HG02840 (cell line): ENCODE data around the gene TARM1.

Source experiments
- ATAC-seq: cut with Tn5 transposase; IDR thresholded peaks from one replicate; pipeline ENCODE4 v1.9.1; 2021; ENCODE audit warnings: mild to moderate bottlenecking, moderate library complexity, moderate number of reproducible peaks; ENCODE audit not compliant: unreplicated experiment, low FRiP score

TARM1 gene

DNA sequence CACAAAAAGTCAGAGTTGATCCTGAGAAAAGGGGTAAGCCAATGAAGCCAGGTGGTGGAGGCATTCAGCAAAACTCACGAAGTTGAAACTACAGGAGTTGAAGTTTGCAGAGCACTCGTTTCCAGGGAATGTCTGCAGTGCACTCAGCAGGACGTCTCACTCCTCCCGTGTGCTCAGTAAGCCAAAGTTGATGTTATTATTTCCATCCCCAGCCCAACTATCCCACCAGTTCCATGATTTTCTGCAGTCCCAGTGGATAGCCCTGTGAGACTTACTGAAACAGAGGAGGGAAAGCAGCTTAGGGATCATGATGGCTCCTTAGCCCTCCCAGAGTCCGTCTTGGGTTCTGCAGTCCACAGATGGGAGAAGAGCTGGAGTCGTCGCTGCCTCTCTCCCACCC is at the start of gene TARM1:
Gene TARM1 (minus strand): TSS at position 334 of the 400 bp plus-strand sequence. CDS start 25 bp downstream, at position 309.
- ATAC-seq: no peak

DNA sequence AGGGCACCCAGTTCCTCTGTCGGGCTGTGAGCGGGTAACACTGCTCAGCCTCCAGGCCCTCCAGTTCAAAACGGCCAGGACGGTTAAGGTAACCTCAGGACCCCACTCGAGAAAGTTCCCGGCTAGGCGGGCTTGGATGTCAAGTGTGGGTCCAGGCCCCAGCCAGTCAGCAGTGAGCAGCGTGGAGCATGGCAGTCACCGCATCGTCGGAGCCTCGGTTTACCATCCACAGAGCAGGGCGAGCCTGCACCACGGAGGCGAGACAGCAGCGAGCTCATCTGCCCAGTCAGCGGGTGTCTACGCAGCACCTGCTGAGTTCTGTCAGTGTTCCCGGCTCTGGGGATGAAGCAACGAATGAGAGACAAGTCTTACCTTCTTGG is 48.4 kb upstream of the TARM1 start:
- no peak for ATAC-seq

DNA sequence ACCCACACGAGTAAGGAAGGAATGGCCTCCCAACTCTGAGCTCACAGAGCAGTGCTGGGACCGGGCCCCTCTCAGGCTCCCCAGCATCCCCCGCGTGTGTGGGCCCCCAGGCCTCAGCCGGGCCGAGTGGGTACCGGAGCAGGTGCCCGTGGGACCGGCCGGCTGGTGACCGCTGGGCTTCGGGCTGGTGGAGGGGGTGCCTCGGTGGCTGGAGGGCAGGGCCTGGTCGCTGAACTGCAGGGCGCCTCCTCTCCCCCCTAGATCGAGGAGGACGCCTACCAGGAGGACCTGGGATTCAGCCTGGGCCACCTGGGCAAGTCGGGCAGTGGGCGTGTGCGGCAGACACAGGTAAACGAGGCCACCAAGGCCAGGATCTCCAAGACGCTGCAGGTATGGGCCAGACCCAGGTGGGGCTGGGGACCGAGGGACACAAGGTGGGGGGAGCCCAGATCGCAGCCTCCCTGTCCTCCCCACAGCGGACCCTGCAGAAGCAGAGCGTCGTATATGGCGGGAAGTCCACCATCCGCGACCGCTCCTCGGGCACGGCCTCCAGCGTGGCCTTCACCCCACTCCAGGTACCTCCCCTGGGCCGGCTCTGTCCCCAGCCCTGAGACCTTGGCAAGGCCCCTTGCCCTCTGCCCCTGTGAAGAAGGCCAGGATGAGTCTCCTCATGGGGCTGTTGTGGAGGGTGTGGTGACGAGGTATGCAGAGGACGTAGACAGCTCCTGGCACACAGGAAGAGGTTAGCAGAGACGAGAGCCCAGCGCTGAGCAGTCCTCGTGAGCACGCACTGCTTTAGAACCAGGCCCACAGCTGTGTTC is 47.8 kb upstream of the TARM1 start:
- no peak for ATAC-seq

DNA sequence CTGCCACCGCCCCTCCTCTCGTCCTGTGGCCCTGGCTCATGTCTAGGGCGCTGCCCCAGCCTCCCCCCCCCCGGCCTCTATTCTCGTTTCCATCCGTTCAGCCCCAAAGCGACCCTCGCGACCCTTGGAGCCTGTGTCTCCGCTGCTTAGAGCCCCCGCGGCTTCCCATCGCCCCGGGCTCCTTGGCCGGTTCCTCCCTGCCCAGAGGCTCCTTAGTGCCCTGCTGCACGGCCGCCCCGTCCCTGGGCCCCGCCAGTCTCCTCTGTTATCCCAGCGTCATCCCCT is 47.2 kb upstream of the TARM1 start:
- ATAC-seq: no peak

DNA sequence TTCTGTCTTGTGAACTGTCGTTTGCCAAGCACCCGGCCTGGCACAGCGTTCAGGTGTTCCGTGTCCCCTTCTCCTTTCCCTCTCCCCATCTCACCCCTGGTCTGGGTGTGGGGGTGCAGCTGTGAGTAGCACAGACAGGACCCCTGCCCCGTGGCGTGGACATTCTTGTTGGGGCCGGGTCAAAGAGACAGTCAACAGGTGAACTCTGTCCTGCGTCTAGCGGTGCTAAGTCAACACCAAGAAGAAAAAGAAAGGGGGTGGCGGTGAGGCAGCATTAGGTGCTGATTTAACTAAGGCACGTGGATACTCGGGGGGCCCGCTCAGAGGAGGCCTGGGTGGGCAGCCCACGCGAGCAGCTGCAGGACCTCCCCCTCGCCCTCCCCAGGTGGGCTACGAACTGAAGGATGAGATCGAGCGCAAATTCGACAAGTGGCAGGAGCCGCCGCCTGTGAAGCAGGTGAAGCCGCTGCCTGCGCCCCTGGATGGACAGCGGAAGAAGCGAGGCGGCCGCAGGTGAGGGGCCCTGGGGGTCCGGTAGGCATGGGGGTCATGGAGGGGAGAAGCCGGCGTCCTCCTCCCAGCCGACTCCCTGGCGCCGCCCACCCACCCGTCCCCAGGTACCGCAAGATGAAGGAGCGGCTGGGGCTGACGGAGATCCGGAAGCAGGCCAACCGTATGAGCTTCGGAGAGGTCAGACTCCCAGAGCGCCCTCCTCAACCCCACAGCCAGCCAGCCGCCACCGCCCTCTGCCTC is 46.7 kb upstream of the TARM1 start:
- ATAC-seq: no peak

DNA sequence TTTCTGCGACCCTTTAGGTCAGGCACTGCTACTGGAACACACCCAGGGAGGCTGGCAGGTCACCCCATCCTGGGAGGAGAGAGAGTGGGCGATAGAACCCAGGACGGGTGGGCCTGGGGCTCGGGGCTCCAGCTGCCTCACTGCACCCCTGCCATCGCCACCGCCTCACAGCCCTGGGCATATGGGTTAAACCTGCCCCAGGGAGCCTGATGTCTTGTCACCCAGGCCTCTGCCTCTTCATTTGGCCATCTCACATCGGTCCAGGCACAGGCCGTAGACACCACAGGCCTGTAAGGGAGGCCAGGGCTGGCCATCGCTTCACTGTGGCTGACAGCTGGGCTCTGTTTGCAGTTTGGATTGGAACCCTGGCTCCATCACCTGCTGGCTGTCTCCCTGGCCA is 44.5 kb upstream of the TARM1 start:
- ATAC-seq: no peak

DNA sequence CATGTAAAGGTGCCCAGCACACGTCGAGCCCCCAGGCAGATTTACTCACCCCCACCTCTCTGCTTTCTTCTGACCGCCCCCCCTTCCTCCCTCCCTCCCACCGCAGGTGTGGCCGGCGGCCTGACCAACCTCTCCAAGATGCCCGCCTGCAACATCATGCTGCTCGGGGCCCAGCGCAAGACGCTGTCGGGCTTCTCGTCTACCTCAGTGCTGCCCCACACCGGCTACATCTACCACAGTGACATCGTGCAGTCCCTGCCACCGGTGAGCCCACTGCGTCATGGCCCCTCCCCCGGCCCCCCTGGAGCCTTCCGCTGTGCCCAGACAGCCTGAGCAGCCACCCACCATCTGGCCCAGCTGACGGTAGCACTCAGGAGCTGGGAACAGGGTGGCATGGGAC is 43.2 kb upstream of the TARM1 start:
- no peak for ATAC-seq

DNA sequence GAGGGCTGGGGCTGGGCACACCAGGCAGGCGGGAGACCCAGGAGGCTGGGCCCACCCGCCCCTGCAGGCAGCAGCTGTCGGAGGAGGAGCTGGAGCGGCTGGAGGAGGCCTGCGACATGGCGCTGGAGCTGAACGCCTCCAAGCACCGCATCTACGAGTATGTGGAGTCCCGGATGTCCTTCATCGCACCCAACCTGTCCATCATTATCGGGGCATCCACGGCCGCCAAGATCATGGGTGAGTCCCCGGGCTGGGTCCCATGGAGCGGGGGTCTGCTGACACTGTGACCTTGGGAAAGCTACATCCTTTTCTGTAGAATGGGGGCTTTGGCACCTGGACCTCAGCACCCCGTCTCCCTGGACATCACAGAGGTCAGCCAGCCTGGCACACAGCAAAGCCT is 42.5 kb upstream of the TARM1 start:
- no peak for ATAC-seq

DNA sequence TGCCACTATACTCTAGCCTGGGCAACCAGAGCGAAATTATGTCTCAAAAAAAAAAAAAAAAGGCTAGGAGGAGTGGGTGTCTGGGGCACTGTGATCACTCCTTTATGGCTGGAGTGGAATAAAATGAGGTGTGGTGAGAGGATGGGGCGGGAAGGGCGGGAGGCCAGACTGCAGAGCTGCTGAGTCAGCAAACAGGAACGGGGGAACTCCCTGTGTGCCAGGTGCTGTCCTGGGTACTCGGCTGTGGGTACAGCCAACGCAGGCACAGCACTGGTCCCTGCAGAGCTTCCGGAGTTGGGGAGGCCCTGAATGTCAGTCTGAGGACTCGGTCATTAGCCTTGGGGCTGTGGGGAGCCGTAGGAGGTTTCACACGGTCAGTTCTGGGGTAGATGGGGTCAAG is 40.1 kb upstream of the TARM1 start:
- no peak for ATAC-seq

DNA sequence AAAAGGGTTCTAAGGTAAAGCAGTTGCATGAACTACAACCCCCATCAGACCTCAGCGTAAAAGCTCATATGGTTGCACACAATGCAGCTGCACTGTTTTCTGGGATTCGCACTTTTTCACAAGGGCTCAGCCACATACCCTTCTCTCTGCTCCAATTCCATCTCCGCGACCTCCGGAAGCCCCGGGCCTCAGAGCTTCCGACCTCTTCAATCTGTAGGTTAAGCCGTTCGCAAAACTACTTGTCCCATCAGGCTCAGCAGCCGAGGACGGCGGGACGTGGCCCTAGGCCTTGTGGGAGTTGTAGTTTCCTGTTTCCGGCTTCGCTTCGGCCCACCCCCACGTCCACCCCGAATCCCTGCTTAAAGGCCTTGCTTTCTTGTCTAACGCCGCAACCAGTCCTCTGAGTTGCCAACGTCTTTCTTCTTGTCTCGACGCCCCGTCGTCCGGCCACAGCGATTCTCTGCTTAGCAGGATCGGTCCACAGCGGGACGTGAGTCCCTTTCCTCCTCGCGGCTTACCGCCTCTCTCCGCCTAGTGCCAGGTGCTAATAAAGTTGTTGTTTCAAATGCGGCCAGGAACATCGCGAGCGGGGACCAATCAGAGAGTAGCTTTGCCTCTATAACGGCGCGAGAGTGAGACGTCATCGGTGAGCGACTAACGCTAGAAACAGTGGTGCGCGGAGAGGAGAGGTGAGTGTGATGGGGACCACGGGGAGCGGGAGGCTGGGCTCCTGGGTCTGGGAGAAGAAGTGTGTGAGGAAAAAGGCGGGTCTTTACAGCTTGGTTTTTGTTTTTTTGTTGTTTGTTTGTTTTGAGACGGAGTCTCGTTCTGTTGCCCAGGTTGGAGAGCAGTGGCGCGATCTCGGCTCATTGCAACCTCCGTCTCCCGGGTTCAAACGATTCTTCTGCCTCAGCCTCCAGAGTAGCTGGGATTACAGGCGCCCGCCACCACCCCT is 34.2 kb upstream of the TARM1 start, which contains the start of the genes PRPF31 and TFPT:
Gene PRPF31 (plus strand): TSS at position 646 of the 955 bp plus-strand sequence. CDS start 2,525 bp downstream, outside the sequence.
Gene TFPT (minus strand): TSS at position 549 of the 955 bp plus-strand sequence. CDS start 388 bp downstream, at position 161.
- ATAC-seq: peak; percentile 82

DNA sequence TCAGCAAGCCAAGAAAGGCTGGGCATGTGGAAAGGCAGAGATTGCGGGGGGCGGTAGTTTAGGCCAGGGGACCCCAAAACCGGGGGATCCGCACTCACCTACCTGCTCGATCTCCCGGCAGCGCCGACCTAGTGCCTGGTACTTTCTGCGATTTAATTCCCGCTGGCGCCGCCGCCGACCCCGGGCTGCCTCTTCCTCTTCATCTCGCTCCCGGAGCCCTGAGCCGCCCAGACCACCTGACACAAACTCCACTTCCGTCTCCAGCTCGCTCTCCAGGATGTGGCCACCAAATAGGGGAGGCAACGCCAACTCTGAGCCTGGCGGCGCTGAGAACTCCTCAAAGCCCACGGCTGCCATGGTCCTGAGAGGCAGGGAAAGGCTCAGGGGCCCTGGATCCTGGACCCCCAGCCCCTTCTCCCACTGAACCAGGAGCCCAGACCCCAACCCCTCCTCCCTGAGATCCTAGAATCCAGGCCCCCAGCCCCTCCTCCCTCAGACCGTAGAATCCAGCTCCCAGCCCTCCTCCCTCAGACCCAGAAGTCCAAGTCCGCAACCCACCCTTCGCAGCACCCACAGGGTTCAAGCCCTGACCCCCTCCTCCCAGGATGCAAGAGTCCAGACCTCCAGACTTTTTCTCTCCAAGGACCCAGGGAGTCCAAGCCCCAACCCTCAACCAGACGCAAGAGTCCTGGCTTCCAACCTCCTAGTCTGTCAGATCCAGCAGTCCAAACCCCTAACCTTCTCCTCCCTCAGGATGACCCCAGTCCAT is 33.4 kb upstream of the TARM1 start:
- ATAC-seq: no peak

DNA sequence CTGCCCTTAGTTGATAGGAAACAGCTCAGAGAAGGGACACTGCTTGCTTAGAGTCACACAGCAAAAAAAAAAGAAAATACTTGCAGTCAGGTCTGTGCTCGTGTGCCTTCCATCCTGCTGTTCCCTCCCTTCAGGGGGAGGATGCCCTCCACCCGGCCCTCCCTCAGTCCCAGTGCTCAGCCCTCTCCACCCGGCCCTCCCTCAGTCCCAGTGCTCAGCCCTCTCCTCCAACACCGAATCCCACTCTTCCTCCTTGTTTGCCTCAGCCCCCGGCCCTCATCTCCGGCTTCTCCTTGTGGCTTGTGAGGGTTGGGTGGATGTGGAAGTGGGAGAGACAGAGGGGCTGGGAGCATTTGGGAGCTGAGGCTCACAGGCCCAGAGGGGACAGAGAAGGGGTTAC is 28.5 kb upstream of the TARM1 start:
- no peak for ATAC-seq

DNA sequence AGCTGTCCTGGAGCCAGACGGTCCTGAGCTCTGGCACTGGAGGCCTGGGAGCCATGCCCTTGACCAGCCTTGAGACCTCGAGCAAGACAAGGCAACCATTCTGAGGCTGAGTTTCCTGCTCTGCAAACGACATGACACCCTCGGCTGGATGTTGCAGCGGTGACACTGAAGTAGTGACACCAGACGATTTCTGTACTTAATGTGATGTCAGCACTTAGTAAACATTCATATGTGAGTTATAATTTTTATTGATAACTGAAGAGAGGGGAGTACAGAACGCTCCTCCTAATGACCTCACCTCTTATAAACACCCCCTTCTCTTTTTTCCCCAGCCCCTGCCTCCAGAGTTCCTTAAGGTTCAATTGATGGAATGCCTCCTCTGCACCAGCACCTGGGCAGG is 27.3 kb upstream of the TARM1 start:
- no peak for ATAC-seq

DNA sequence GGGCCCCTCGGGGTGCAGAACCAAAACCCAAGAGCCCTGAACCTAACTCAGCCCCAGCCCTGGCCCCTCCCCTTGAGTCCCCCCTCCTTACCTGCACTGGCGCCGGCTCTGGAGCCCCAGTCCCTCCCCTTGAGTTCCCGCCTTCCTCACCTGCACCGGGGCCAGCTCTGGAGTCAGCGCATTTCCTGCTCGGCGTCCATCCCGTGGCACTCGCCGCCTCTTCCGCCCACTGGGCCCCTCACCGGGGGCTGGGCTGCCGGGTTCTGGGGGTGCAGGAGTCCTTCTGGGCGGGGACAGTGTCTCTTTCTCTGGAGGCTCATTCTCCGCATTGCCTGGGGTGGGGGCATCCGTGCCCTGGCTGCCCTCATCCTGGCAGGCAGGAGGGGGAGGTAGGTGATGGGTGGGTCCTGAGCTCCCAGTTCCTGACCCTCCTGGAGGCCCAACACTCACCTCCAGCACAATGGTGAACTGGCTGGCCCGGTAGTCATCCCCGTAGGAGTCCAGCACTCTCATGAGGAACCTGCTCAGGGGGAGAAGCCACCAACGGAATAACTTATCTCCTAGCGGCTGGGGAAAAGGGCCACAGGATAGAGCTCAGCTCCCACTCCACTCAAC is 26.8 kb upstream of the TARM1 start:
- no peak for ATAC-seq

DNA sequence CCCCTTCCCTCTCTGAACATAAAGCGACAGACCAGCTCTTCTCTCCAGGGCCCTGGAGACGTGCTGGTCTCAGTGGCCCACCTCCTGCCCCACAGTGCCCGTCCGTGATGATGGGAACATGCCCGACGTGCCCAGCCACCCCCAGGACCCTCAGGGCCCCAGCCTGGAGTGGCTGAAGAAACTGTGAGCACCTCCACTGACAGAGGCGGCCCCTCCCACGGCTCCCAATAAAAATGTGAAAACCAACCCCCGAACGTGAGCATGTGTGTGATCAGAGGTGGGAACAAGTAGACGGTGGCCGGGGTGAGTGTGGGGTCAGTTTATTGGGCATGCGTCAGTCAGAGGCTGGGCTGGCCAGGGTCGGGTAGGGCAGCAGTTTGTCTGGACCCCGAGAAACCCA is 25.6 kb upstream of the TARM1 start:
- no peak for ATAC-seq

DNA sequence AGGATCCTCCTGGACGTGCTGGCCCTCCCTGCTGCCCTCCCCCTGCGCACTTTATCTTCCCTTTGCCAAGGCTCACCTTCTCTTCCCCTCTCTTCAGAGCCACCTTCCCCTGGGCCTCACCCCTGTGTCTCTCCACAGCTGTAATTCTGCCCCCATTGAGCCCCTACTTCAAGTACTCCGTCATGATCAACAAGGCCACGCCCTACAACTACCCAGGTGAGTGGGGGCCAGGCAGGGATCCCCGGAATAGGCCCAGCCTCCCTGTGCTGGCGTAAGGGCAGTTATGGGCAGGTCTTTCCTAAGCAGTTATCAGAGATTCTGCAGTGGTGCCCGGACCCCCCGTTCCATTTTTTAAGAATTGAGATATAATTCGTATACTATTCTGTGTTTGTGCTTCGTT is 24.6 kb upstream of the TARM1 start:
- ATAC-seq: no peak

DNA sequence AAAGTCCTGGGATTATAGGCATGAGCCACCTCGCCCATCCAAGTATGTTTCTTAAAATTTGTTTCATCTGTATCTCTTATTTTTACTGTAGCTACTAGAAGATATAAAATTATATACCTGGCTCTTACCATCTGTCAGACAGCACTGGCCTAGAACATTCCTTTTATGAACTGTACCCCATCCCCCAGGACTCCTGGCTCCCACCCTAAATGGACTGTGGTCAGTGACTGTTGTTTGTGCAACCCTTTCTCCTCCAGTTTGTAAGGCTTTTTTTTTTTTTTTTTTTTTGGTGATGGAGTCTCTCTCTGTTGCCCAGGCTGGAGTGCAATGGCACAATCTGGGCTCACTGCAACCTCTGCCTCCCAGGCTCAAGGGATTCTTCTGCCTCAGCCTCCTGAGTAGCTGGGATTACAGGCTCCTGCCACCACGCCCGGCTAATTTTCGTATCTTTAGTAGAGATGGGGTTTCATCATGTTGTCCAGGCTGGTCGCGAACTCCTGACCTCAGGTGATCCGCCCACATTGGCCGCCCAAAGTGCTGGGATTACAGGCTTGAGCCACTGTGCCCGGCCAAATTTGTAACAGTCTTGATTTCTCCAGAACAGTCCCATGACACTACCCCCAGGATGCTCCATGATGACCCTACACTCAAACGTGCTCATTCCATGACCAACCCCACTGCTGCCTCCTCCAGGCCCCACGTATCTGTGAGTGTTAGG is 24.0 kb upstream of the TARM1 start:
- no peak for ATAC-seq

DNA sequence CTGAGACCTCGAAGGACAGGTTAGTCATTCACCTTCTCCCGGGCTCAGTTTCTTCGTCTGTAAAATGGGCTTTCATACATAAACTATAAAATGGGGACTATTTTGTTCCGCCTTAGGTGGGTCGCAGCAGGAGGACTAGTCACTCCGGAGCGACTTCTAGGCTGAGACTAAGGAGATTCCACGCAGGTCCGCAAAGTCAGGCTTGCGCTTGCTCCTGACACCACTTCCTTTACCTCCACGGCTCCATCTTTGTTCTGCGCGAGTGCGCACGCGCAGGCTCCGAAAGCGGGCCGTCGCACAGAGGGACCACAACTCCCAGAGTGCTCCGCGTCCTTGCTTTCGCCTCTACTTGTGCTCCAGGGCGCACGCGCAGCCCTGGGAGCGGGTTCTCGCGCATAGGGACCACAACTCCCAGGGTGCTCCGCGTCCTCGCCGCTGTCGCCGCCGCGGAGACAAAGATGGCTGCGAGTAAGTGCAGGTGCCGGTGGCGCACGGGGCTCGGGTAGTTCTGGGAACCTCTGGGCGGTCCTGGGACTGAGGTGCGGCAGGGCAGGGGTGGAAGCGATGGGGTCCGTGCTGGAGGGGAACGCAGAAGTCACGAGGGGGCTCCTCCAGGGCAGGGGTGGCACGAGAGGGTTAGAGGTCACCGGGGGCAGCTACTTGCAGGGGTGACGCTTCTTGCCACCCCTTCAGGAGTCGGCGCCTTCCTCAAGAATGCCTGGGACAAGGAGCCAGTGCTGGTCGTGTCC is 21.4 kb upstream of the TARM1 start, which contains the start of gene NDUFA3:
Gene NDUFA3 (plus strand): TSS at position 435 of the 749 bp plus-strand sequence. CDS start 24 bp downstream, at position 459.
- ATAC-seq: peak; percentile 91
